GM23248 (cell line): ENCODE results near the gene POU5F1. TPM values are rescaled to one million over a fixed set of nuclear protein-coding genes. Genes with fewer than 3 reads are reported as not detected.
A peak's percentile ranks its signal among the peaks of the same experiment; 100 is the strongest.

Source experiments
- DNase-seq: peaks from one replicate; pipeline ENCODE4 v3.0.0-alpha.2; 2015
- H2AFZ ChIP-seq: fragments of 200-600 bp; sonication (generic); 2 replicates; pipeline ENCODE4 v1.6.1; 2016; ENCODE audit warnings: antibody characterized with exemption
- H3F3A ChIP-seq: fragments of 200-600 bp; sonication (generic); 2 replicates; pipeline ENCODE4 v1.6.1; 2016; ENCODE audit warnings: mild to moderate bottlenecking, antibody characterized with exemption, mixed run types; ENCODE audit not compliant: insufficient read depth
- H3K27ac ChIP-seq: fragments of 200-600 bp; sonication (generic); 2 replicates; pipeline ENCODE4 v1.5.1; 2016; ENCODE audit warnings: mild to moderate bottlenecking
- H3K27me3 ChIP-seq: fragments of 200-600 bp; sonication (generic); replicated peaks from 2 replicates; pipeline ENCODE4 v1.6.1; 2016; ENCODE audit warnings: mild to moderate bottlenecking; ENCODE audit not compliant: insufficient read depth
- H3K36me3 ChIP-seq: fragments of 200-600 bp; sonication (generic); 2 replicates; pipeline ENCODE4 v1.6.1; 2016; ENCODE audit warnings: low read depth, mild to moderate bottlenecking
- H3K4me1 ChIP-seq: fragments of 200-600 bp; sonication (generic); 2 replicates; pipeline ENCODE4 v1.6.1; 2016; ENCODE audit warnings: mild to moderate bottlenecking; ENCODE audit not compliant: insufficient read depth
- H3K4me2 ChIP-seq: fragments of 200-600 bp; sonication (generic); one replicate; pipeline ENCODE4 v1.6.1; 2016; ENCODE audit warnings: mild to moderate bottlenecking; ENCODE audit not compliant: unreplicated experiment
- H3K4me3 ChIP-seq: fragments of 200-600 bp; sonication (generic); 2 replicates; pipeline ENCODE4 v1.5.1; 2016; ENCODE audit warnings: mild to moderate bottlenecking
- H3K79me2 ChIP-seq: fragments of 200-600 bp; sonication (generic); 2 replicates; pipeline ENCODE4 v1.6.1; 2016; ENCODE audit warnings: mild to moderate bottlenecking; ENCODE audit not compliant: insufficient read depth
- H3K9ac ChIP-seq: fragments of 200-600 bp; sonication (generic); 2 replicates; pipeline ENCODE4 v1.6.1; 2016; ENCODE audit warnings: mild to moderate bottlenecking
- H3K9me2 ChIP-seq: fragments of 200-600 bp; sonication (generic); 2 replicates; pipeline ENCODE4 v1.6.1; 2016; ENCODE audit warnings: mixed run types, mild to moderate bottlenecking, moderate library complexity; ENCODE audit not compliant: insufficient read depth
- H3K9me3 ChIP-seq: fragments of 200-600 bp; sonication (generic); one replicate; pipeline ENCODE4 v1.6.1; 2017; ENCODE audit warnings: low read depth
- H4K20me1 ChIP-seq: fragments of 200-600 bp; sonication (generic); 2 replicates; pipeline ENCODE4 v1.6.0; 2016; ENCODE audit not compliant: insufficient read depth
- EZH2 ChIP-seq: fragments of 200-600 bp; sonication (generic); IDR thresholded peaks from 2 replicates; pipeline ENCODE4 v1.6.1; 2018; ENCODE audit warnings: antibody characterized with exemption, mild to moderate bottlenecking; ENCODE audit not compliant: insufficient read depth, poor library complexity, severe bottlenecking
- EZH2phosphoT487 ChIP-seq: fragments of 200-600 bp; sonication (generic); IDR thresholded peaks from 2 replicates; pipeline ENCODE4 v1.6.1; 2018; ENCODE audit warnings: antibody characterized with exemption, moderate library complexity, mild to moderate bottlenecking, low read depth; ENCODE audit not compliant: insufficient read depth
- WGBS, 2 experiments: methylation state at CpG; one replicate each; pipeline ENCODE4 v1.1.6; 2015 to 2017; ENCODE audit warnings: low lambda C conversion rate in 2 of 2, low coverage in 1 of 2; ENCODE audit errors: missing lambda C conversion rate in 2 of 2; 5-methylcytosine and 5-hydroxymethylcytosine counted together
- in situ Hi-C: fragments of 300-500 bp; cut with MboI; formaldehyde crosslinking; loops from 2 replicates; pipeline ENCODE4 v1.15.0; 2020
- polyA plus RNA-seq: library from polyadenylated mRNA; unstranded; fragments of >200 nt; fragmentation: Nextera tagmentation; extraction: Ambion mirVana; gene quantifications from 2 replicates; pipeline ENCODE4 v1.2.1, GENCODE V29; 2016
- total RNA-seq: library from RNA; depleted of rRNA; stranded (reverse); fragments of >200 nt; shearing (Covaris generic); gene quantifications from 2 replicates; pipeline ENCODE4 v1.2.3, GENCODE V29; 2014

The POU5F1 gene
- total and polyA plus RNA-seq, 2 experiments from 2014 or later, result 0.22 to 0.88 TPM

DNA sequence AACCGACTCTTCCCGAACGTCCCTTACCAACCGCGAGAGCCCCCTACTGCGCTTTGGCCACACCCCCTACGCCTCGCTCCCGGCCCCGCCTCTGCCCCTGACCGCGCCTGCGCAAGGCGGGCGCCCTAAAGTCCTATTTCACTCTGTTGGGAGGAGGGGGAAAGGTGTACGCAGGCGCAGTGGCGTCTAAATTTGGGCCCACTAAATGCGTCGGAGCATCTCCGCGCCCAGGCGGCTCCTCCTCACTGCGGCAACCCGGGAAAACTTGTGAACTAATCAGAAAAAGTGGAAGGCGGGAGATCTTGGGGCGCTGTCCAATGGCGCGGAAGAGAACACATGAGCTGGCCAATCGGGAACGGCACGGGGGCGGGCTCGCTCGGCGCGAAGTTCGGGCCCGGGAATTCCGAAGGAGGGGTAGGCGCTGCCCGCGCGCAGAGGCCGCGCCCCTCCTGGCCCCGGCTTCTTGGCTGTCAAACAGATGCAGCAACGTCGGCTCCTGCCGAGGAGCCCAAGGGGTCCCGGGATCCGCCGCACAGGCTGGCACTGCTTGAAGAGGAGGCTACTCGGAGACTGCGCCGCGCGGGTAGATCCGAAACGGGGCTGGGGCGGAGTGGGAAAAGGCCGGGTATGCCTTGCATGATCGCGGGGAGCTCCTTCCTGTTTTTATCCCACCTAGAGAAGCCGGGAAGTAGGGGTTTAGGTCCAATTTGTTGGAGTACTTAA, 12.2 kb downstream of the POU5F1 start, which contains the start of gene TCF19:
TCF19 (plus strand) TSS at position 450 of the 723 bp plus-strand sequence. CDS start 881 bp downstream, outside the sequence.
- H3K36me3 ChIP-seq, result no peaks in the 10 kb centered on the region
- H2AFZ ChIP-seq, result peak within 1 kb of the TSS; percentile 96
- no peaks in the 10 kb centered on the region for H3K9me2 ChIP-seq
- no peak for TF ChIP-seq EZH2phosphoT487
- TF ChIP-seq EZH2, result no peak
- H3K9ac ChIP-seq, result peak within 1 kb of the TSS; percentile 83
- no peaks in the 10 kb centered on the region for H4K20me1 ChIP-seq
- H3K9me3 ChIP-seq, result no peaks in the 10 kb centered on the region
- 0% methylated on average over 56 to 65 of the region's 65 CpGs for WGBS, 2 experiments
- peak; percentile 100 for DNase-seq
- peak within 1 kb of the TSS; percentile 33; the same call in 1 of the 2 replicates for H3K27ac ChIP-seq
- H3K79me2 ChIP-seq, result peaks cover 15% of the 10 kb centered on the region
- H3K4me2 ChIP-seq, result peak within 1 kb of the TSS; percentile 84
- no peaks in the 10 kb centered on the region for H3K27me3 ChIP-seq
- H3K4me3 ChIP-seq, result peak within 1 kb of the TSS; percentile 94
- H3K4me1 ChIP-seq, result 0 out of 2 replicates have a peak, but pooled peaks cover 3% of the 10 kb centered on the region
- in situ Hi-C loops, result no loop called here
- peaks cover 4% of the 10 kb centered on the region; the same call in 1 of the 2 replicates for H3F3A ChIP-seq

DNA sequence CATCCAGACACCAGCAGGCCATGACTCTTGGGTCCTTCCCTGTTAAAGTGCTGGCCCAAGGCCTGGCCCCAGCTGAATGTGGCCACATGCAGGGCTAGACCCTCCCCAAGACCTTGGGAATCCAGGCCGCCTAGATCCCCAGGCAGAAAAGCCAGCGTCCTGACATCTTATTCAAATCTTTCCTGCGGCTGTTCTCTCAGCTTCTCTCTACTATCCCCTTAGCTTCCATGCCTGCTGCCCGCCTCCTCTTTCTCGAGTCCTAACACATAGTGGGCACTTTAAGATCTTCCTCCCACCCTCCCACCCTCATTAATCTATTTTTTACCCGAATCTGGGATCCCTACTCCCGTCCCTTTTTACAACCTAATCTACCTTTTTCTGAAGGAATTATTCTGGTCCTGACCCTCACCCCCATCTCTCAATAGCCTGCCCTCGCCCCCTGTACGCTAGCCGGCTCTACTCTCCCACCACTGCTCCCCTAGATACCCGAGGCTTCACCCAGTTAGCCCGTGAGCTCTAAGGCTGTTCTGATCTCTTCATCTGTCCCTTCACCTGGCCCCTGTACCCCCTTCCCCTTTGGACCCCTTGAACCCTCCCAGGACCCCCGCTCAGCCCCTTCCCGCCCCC, 12.9 kb downstream of the POU5F1 start, which contains the start of gene CCHCR1:
CCHCR1 (minus strand) TSS at position 290 of the 627 bp plus-strand sequence; CDS start at position 88, 202 bp downstream.
- Histone ChIP-seq H3K4me1 (0 out of 2 replicates have a peak, but pooled peaks cover 3% of the 10 kb centered on the region), H3F3A (peaks cover 4% of the 10 kb centered on the region; the same call in 1 of the 2 replicates), H3K27ac (peak within 1 kb of the TSS; percentile 33; the same call in 1 of the 2 replicates), H3K4me2 (peak within 1 kb of the TSS; percentile 84), H3K79me2 (peaks cover 15% of the 10 kb centered on the region), H4K20me1 (no peaks in the 10 kb centered on the region), H3K9me2 (no peaks in the 10 kb centered on the region), H2AFZ (peak within 1 kb of the TSS; percentile 96), H3K9ac (peak within 1 kb of the TSS; percentile 83), H3K4me3 (peak within 1 kb of the TSS; percentile 94), H3K9me3 (no peaks in the 10 kb centered on the region), H3K36me3 (no peaks in the 10 kb centered on the region), H3K27me3 (no peaks in the 10 kb centered on the region)
- peak; percentile 33 for DNase-seq
- no peak for TF ChIP-seq EZH2phosphoT487
- TF ChIP-seq EZH2, result no peak
- WGBS, 2 experiments, result 2% methylated on average over 12 to 14 of the region's 14 CpGs
- in situ Hi-C loops, result no loop called here

DNA sequence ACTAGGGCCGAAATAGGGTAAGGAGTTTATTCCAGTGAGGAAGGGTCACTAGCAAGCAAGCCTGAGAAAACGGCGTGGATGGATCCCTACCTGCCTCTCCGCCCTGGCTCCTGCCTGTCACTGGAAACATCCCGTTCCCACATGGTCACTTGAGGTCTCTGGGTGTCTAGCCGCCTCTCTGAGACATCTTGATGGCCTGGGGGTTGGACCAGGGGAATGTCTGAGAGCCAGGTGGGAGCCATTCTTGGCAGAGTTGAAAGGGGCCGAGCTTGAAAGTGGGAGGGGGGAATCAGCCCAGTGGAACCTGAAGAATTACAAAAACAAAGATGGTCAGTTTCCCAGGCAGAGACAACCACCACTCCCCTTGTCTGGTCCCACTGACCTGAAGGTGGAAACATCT, 13.8 kb downstream of the POU5F1 start:
- Histone ChIP-seq H3K4me1 (0 out of 2 replicates have a peak, but pooled peaks cover 3% of the 10 kb centered on the region), H3K9ac (no peak overlapping the region), H3F3A (peaks cover 4% of the 10 kb centered on the region; the same call in 1 of the 2 replicates), H3K4me2 (no peak overlapping the region), H3K36me3 (no peaks in the 10 kb centered on the region), H3K27me3 (no peaks in the 10 kb centered on the region), H2AFZ (no peak overlapping the region), H4K20me1 (no peaks in the 10 kb centered on the region), H3K79me2 (peaks cover 15% of the 10 kb centered on the region), H3K9me3 (no peaks in the 10 kb centered on the region), H3K9me2 (no peaks in the 10 kb centered on the region), H3K27ac (no peak overlapping the region), H3K4me3 (no peak overlapping the region)
- 92 to 97% methylated on average over 7 of the region's 7 CpGs for WGBS, 2 experiments
- no peak for DNase-seq
- no peak for TF ChIP-seq EZH2
- no peak for TF ChIP-seq EZH2phosphoT487
- in situ Hi-C loops, result no loop called here

DNA sequence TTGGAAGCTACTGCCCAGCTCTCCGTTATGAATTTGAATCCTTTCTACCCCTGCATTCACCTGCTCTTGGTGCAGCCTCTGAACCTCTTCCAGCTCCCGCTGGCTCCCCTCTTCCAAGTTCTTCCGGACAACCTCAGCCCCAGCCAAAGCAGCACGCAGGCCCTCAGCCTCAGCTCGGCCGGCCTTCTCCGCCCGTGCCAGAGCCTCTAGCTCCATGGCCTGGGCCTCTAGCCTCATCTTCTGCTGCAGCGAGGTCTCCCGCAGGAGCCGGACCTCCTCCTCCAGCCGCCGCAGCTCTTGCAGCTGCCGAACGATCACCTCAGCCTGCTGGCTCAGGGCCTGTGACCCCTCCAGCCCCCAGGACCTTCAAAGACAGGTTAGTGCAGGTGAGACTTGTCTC, 16.0 kb downstream of the POU5F1 start:
- H3K4me3 ChIP-seq, result no peak overlapping the region
- H3F3A ChIP-seq, result peaks cover 4% of the 10 kb centered on the region; the same call in 1 of the 2 replicates
- H2AFZ ChIP-seq, result no peak overlapping the region
- no peak overlapping the region for H3K27ac ChIP-seq
- no peaks in the 10 kb centered on the region for H3K79me2 ChIP-seq
- H4K20me1 ChIP-seq, result no peaks in the 10 kb centered on the region
- no peak overlapping the region for H3K9ac ChIP-seq
- H3K36me3 ChIP-seq, result no peaks in the 10 kb centered on the region
- 98 to 99% methylated on average over 13 to 15 of the region's 15 CpGs for WGBS, 2 experiments
- DNase-seq, result no peak
- 0 out of 2 replicates have a peak, but pooled peaks cover 3% of the 10 kb centered on the region for H3K4me1 ChIP-seq
- no peaks in the 10 kb centered on the region for H3K9me2 ChIP-seq
- in situ Hi-C loops, result no loop called here
- TF ChIP-seq EZH2, result no peak
- TF ChIP-seq EZH2phosphoT487, result no peak
- H3K4me2 ChIP-seq, result no peak overlapping the region
- H3K27me3 ChIP-seq, result no peaks in the 10 kb centered on the region
- no peaks in the 10 kb centered on the region for H3K9me3 ChIP-seq
